ENCODE results near the gene MRPS2.

GRCh38 chr9:135523521-135524129, 23.1 kb downstream of the MRPS2 start:
- no peak for TF ChIP-seq CTCF (conservative IDR thresholded peaks at IDR 0.05; ENCODE audit: low read depth, low read length)
- TF ChIP-seq EZH2 (IDR thresholded peaks at IDR 0.05; ENCODE audit: low read length, unreplicated experiment): no peak
- no peak for TF ChIP-seq EZH2phosphoT487 (IDR thresholded peaks at IDR 0.05; ENCODE audit: borderline replicate concordance, low read length)
